ENCODE measurements around the gene PFKM.
A peak's percentile ranks its signal among the peaks of the same experiment; 100 is the strongest.

PFKM gene

GRCh38 chr12:48156652-48157017 is 37.5 kb downstream of the PFKM start:
- no peak for DNase-seq

DNA sequence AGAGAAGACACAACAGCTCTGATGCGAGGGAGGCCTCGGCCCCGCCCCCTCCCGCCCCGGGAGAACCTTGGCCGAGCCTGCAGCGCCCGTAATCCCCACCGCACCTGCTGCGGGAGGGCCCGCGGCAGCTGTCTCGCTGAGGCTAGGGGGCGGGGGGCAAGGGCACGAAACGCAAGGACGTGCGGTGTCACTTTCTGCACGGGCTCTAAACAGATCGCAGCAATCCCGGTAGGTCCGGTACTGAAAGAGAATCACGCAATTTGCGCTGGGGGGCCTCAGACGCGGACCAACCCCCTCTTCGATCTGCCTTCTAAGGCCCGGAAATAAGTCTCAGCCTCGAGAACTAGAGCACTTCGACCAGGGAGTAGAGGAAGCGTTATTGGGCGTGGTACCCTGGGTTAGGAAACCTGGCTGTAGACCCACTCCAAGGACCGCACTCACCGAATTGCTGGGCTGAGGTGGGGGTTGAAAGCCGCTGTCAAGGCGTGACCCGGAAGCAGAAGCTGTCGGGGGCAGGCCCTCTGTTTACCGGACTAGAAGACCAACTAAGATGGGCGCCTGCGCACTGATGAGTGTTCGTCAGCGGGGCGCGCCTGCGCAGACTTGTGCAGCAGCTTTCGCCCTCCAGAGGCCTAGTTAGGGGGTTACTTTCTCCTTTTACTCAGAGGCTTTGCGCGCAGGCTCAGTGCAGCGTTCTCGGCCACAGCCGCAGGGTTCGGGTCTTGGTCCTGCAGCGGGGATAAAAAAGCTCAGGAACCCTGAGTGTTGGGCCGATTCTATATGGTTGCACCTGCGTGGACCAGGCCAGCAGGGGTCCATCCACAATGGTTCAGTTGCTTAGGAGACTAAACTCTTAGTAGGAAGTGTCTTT is 38.1 kb downstream of the PFKM start, which contains the start of gene ASB8:
TSS of gene ASB8 (minus strand) at position 498 of the 871 bp plus-strand sequence. CDS start 4,019 bp downstream, outside the sequence.
- peak; percentile 88 to 99 (median 97) for DNase-seq

GRCh38 chr12:48157889-48158370 is 38.8 kb downstream of the PFKM start:
- no peak for DNase-seq

DNA sequence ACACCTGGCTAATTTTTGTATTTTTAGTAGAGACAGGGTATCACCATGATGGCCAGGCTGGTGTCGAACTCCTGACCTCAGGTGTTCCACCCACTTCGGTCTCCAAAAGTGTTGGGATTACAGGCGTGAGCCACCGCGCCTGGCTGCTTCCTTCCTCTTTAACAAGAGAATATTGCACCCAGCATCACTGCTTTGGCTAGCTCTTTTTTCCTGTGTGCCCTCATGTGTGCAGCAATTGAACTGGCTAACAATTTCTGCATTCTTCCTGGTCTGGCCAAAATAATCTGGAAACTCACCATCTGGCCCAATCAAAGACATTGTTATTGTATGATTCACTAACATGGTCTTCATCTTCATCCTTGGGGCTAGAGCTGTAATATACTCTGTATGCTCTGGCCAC is 40.9 kb downstream of the PFKM start:
- no peak for DNase-seq

GRCh38 chr12:48160807-48161206 is 41.6 kb downstream of the PFKM start:
- peak in 23 of 51 donors; percentile 2 to 56 (median 21) for DNase-seq

GRCh38 chr12:48163150-48163747 is 44.1 kb downstream of the PFKM start:
- DNase-seq = peak in 1 of 51 donors; percentile 6

DNA sequence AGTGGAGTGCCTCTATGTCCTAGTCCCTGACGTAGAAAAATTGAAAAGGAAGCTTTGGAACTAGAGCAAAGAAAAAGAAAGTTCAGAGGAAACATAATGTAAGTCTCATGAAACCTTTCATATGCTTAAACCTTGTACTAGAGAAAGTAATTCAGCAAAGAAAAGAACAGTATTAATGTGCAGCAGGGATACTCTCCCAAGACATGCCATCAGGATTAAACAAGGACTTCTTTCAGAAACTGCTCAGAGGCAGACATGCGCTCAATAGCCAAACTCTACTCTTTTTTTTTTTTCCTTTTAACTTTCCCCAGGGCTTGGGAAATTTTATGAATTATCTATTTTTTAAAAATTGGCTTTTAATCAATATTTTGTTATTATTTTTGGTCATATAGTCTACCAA is 45.3 kb downstream of the PFKM start:
- no peak for DNase-seq

GRCh38 chr12:48165089-48165981 is 46.2 kb downstream of the PFKM start:
- DNase-seq = peak in 4 of 51 donors; percentile 11 to 61 (median 18)

DNA sequence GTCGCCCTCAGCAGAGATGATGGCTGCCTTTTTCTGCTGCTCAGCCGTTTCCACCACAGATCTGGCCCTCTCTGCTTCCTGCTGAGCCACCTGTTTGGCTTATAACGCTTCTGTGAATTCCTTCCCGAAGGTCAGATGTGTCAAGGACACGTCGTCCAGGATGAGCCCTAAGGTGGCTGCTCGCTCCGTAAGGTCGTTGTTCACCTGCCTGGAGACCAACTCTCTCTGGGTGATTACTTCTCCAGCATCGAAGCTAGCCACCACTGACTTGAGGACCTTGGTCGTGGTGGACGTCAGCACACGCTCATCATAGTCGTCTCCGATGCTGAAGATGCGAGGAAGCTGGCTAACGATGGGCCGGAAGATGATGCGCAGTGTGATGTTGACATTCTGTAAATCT is 49.8 kb downstream of the PFKM start:
- DNase-seq = no peak

- DNase-seq = no peak
These were observed 56.7 kb downstream of the PFKM start for GRCh38 chr12:48175613-48176416.

DNA sequence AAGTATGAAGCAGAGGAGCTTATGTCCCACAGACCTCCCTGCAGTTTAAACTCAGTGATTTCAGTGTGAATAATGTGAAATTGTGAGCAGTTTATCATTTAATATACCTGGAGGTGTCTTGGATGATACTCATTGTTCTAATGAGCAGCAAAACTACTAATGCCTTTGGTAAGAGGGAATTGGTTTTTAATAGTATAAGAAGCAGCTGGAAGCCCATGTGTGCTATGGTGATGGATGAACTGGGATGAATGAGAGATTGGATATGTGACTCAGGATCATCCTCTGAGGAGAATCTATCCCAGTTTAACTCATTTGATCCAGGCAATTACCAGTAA is 57.2 kb downstream of the PFKM start:
- no peak for DNase-seq

GRCh38 chr12:48177982-48178381 is 58.8 kb downstream of the PFKM start:
- no peak for DNase-seq

DNA sequence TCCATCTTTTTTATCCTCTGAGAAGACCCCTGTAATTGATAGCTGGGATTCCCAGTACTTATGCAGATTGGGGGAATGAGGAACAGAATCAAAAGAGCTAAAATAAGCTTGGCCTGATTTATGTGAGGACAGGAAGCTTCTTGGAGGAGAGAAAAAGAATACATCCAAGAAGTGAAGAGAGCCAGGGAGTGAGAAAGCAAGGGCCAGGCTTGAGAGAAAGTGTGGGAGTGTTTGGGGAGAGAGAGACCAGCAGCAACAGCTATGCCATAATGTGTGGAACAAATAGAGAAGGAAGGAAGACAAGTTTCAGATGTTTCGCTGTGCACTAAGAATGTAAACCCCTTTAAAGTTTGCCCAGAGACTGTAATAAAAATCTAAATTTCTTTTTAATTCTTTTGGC is 60.3 kb downstream of the PFKM start:
- DNase-seq = peak in 1 of 51 donors; percentile 3

DNA sequence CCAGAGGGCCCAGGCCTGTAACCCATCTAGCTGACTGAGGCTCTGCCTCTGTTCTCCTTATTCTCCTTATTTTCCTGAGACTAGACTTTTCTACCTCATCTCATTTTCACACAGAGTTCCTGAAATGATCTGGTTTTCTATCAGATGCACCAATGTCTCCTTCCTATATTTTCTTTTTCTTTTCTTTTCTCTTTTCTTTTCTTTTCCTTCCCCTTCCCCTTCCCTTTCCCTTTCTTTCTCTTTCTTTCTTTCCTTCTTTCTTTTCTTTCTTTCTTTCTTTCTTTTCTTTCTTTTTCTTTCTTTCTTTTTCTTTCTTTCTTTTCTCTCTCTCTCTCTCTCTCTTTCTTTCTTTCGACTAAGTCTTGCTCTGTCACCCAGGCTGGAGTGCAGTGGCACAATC is 61.3 kb downstream of the PFKM start:
- no peak for DNase-seq

GRCh38 chr12:48180857-48181495 is 61.8 kb downstream of the PFKM start:
- DNase-seq = no peak

DNA sequence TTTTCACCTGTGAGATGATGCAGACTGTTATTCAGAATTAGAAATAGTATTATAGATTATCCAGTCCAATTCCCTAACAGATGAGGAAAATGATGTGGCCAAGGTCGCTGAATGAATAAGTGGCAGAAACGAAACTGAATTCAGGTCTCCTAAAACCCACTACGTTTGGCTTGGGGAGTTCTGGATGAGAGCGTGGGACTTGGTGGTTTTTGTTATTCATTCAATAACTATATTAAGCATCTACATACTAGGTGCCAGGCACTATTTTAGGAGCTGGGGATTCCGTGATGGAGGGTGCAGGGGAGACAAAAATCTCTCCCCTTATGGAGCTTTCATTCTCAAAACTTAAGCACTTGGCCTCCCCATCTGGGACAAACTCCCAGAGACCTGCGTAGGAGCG is 63.5 kb downstream of the PFKM start:
- no peak for DNase-seq

DNA sequence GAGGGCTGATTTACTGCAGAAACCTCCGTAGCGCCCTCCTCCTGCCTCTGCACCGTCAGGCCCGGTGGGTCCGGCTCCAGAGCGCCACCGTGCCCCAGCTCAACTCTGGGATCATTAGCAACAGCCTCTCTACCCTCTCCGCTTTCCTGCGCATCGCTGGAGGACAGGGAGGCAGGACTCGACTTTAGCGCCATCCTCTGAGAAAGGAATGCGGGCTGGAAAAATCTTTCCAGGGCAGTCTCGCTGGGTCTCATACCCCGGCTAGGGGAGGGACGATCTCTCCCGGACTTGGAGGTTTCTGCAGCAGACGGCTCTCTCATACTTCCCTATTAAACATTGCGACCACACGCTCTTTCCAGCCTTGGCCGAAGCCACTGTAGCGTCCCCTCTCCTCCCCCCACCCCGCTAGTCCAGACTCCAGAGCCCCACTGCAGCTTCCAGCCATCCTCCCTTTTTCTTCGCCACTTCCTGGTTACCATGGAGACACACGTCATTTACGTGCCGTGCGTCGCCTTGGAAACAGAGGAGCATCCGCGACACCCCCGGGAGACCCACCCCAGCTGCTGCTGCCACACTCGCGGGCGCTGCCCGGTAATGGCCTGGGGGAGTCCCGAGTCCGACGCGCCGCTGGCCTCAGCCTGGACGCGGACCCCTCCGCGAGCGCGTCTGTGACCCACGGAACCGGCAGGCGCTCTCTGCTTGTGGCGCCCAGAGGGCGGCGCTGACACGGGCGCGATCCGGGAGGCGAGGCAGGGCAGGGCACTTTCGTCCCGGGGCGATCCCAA is 64.1 kb downstream of the PFKM start, which contains the start of gene CCDC184:
TSS of gene CCDC184 (plus strand) at position 554 of the 785 bp plus-strand sequence. CDS start 479 bp downstream, outside the sequence.
- DNase-seq = peak in 48 of 51 donors; percentile 21 to 88 (median 66)

DNA sequence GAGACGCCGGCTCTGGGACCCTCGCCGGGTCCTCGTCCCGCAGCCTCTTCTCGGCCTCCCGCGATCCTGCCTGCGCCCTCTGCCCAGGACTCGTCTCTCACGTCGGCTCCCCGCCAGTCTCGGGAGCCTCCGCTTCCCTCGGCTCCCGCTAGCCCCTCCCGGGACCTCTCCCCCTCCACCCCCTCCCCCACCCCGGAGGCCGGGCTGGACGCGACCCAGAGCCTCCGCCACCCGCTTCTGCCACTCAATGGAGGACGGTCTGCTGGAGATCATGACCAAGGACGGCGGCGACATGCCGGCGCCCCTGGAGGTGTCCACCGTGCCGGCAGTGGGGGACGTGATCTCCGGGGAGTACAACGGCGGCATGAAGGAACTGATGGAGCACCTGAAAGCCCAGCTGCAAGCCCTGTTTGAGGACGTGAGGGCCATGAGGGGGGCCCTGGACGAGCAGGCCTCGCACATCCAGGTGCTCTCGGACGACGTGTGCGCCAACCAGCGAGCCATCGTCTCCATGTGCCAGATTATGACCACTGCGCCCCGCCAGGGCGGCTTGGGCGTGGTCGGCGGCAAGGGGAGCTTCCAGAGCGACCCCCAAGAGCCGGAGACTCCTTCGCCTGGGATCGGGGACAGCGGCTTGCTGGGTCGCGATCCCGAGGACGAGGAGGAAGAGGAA is 64.8 kb downstream of the PFKM start:
- DNase-seq = peak in 5 of 51 donors; percentile 31 to 58 (median 40)

DNA sequence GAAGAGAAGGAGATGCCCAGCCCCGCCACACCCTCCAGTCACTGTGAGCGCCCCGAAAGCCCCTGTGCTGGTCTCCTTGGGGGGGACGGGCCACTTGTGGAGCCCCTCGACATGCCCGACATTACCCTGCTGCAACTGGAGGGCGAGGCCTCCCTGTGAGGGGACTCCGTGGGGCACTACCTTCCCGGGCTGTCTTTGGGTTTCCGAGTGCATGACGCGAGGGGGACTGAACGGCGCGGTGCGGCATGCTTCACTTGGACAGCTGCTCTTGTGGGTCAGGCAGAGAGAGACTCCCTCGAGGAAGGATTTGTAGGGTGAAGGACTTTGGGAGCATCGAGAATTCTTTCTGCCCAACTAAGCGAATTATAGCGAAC is 65.4 kb downstream of the PFKM start:
- DNase-seq = peak in 5 of 51 donors; percentile 6 to 58 (median 16)
